Measurements from ENCODE around the gene ATP10A. TPM values are rescaled to one million over a fixed set of nuclear protein-coding genes. Genes with fewer than 3 reads are reported as not detected.

Gene ATP10A
- total RNA-seq, 4 donors from 2014 or later, result 1.4 to 10.0 (median 3.6) TPM

- H3K36me3 ChIP-seq, result no peaks in the 10 kb centered on the region
- intact Hi-C loops (cut with DNase I; ENCODE audit: low total_unique reads) (no loop called here), in situ Hi-C loops (cut with MboI; ENCODE audit: low pct_ligation_motif_present in 1 of 4, low pct_unique_long_range_greater_than_20kb in 1 of 4, low sequenced_read_pairs in 3 of 4) (no loop called here)
- H3K4me1 ChIP-seq, result peaks cover 2 to 10% (median 8%) of the 10 kb centered on the region in 4 donors
- no peak overlapping the region for H3K4me3 ChIP-seq
- DNase-seq, result no peak
- TF ChIP-seq EP300 (IDR thresholded peaks at IDR 0.05; ENCODE audit: low read depth), result no peak
- TF ChIP-seq POLR2AphosphoS5 (IDR thresholded peaks at IDR 0.05), result no peak
- no peak for TF ChIP-seq POLR2A (IDR thresholded peaks at IDR 0.05)
- no peak for TF ChIP-seq CTCF (IDR thresholded peaks at IDR 0.05)
- 85% methylated on average over 6 of the region's 6 CpGs; no CpG with 5 or more reads in 1 of the 2 donors for WGBS, 2 donors (ENCODE audit: low coverage in 1 of 2)
- no peaks in the 10 kb centered on the region for H3K9me3 ChIP-seq
- no peaks in the 10 kb centered on the region for H3K27me3 ChIP-seq
- peak overlapping the region in 1 of 4 donors; percentile 15 for H3K27ac ChIP-seq
Observed at GRCh38 chr15:25844542-25844941, 18.6 kb downstream of the ATP10A start.

- no peak overlapping the region for H3K4me3 ChIP-seq
- no peak for DNase-seq
- TF ChIP-seq CTCF (IDR thresholded peaks at IDR 0.05) (no peak), POLR2AphosphoS5 (IDR thresholded peaks at IDR 0.05) (no peak), EP300 (IDR thresholded peaks at IDR 0.05; ENCODE audit: low read depth) (no peak), POLR2A (IDR thresholded peaks at IDR 0.05) (no peak)
- H3K27ac ChIP-seq, result peak overlapping the region in 2 of 4 donors; percentile 6 to 28
- intact Hi-C loops (cut with DNase I; ENCODE audit: low total_unique reads), result no loop called here
- in situ Hi-C loops (cut with MboI; ENCODE audit: low pct_ligation_motif_present in 1 of 4, low pct_unique_long_range_greater_than_20kb in 1 of 4, low sequenced_read_pairs in 3 of 4), result no loop called here
- peaks cover 0 to 6% (median 4%) of the 10 kb centered on the region in 4 donors for H3K4me1 ChIP-seq
- no peaks in the 10 kb centered on the region for H3K9me3 ChIP-seq
- H3K27me3 ChIP-seq, result no peaks in the 10 kb centered on the region
- no peaks in the 10 kb centered on the region for H3K36me3 ChIP-seq
- WGBS, 2 donors (ENCODE audit: low coverage in 1 of 2), result 83 to 88% methylated on average over 7 of the region's 7 CpGs
Observed at GRCh38 chr15:25844076-25844475, 19.1 kb downstream of the ATP10A start.

- Histone ChIP-seq H3K4me1 (no peaks in the 10 kb centered on the region), H3K4me3 (no peak overlapping the region), H3K27ac (no peak overlapping the region), H3K36me3 (no peaks in the 10 kb centered on the region), H3K27me3 (no peaks in the 10 kb centered on the region), H3K9me3 (no peaks in the 10 kb centered on the region)
- TF ChIP-seq CTCF (IDR thresholded peaks at IDR 0.05) (no peak), EP300 (IDR thresholded peaks at IDR 0.05; ENCODE audit: low read depth) (no peak), POLR2A (IDR thresholded peaks at IDR 0.05) (no peak), POLR2AphosphoS5 (IDR thresholded peaks at IDR 0.05) (no peak)
- no peak for DNase-seq
- intact Hi-C loops (cut with DNase I; ENCODE audit: low total_unique reads) (no loop called here), in situ Hi-C loops (cut with MboI; ENCODE audit: low pct_ligation_motif_present in 1 of 4, low pct_unique_long_range_greater_than_20kb in 1 of 4, low sequenced_read_pairs in 3 of 4) (no loop called here)
- 84 to 90% methylated on average over 10 of the region's 10 CpGs for WGBS, 2 donors (ENCODE audit: low coverage in 1 of 2)
Observed at GRCh38 chr15:25839638-25840156, 23.4 kb downstream of the ATP10A start.

GRCh38 chr15:25838871-25839195, 24.3 kb downstream of the ATP10A start:
- Histone ChIP-seq H3K27me3 (no peaks in the 10 kb centered on the region), H3K4me1 (no peaks in the 10 kb centered on the region), H3K36me3 (no peaks in the 10 kb centered on the region), H3K9me3 (no peaks in the 10 kb centered on the region), H3K4me3 (no peak overlapping the region), H3K27ac (no peak overlapping the region)
- DNase-seq, result no peak
- 31% methylated on average over 4 of the region's 4 CpGs; no CpG with 5 or more reads in 1 of the 2 donors for WGBS, 2 donors (ENCODE audit: low coverage in 1 of 2)
- TF ChIP-seq CTCF (IDR thresholded peaks at IDR 0.05) (no peak), POLR2A (IDR thresholded peaks at IDR 0.05) (no peak), EP300 (IDR thresholded peaks at IDR 0.05; ENCODE audit: low read depth) (no peak), POLR2AphosphoS5 (IDR thresholded peaks at IDR 0.05) (no peak)
- intact Hi-C loops (cut with DNase I; ENCODE audit: low total_unique reads) (no loop called here), in situ Hi-C loops (cut with MboI; ENCODE audit: low pct_ligation_motif_present in 1 of 4, low pct_unique_long_range_greater_than_20kb in 1 of 4, low sequenced_read_pairs in 3 of 4) (no loop called here)
